HG03354 (cell line): ENCODE measurements around the gene MYT1.

ENCODE experiments used
- ATAC-seq: cut with Tn5 transposase; IDR thresholded peaks from one replicate; pipeline ENCODE4 v1.9.1; 2021; ENCODE audit warnings: mild to moderate bottlenecking; ENCODE audit not compliant: unreplicated experiment, poor library complexity, severe bottlenecking

MYT1 gene

GRCh38 chr20:64254571-64255360 lies 90.5 kb downstream of the MYT1 start:
- ATAC-seq = no peak

GRCh38 chr20:64255361-64256281 lies 91.4 kb downstream of the MYT1 start, which contains the start of gene PCMTD2:
TSS of gene PCMTD2 (plus strand) at chr20:64255748. CDS start at chr20:64259966, 4,218 bp downstream.
- peak; percentile 81 for ATAC-seq

- ATAC-seq = no peak
Measured at GRCh38 chr20:64256282-64256935, 92.2 kb downstream of the MYT1 start.

GRCh38 chr20:64257107-64257757 lies 93.0 kb downstream of the MYT1 start:
- no peak for ATAC-seq

GRCh38 chr20:64258071-64258823 lies 94.0 kb downstream of the MYT1 start:
- no peak for ATAC-seq

GRCh38 chr20:64260239-64260638 lies 96.0 kb downstream of the MYT1 start:
- no peak for ATAC-seq

GRCh38 chr20:64261138-64261537 lies 96.9 kb downstream of the MYT1 start:
- ATAC-seq = no peak

- no peak for ATAC-seq
Measured at GRCh38 chr20:64264091-64264490, 99.8 kb downstream of the MYT1 start.

GRCh38 chr20:64265201-64265600 lies 100.9 kb downstream of the MYT1 start:
- ATAC-seq = no peak

GRCh38 chr20:64266988-64267387 lies 102.7 kb downstream of the MYT1 start:
- ATAC-seq = no peak

- no peak for ATAC-seq
Measured at GRCh38 chr20:64268174-64268573, 103.9 kb downstream of the MYT1 start.

GRCh38 chr20:64269604-64270411 lies 105.6 kb downstream of the MYT1 start:
- no peak for ATAC-seq

GRCh38 chr20:64271636-64272035 lies 107.4 kb downstream of the MYT1 start:
- no peak for ATAC-seq

- no peak for ATAC-seq
Measured at GRCh38 chr20:64273109-64273508, 108.9 kb downstream of the MYT1 start.

GRCh38 chr20:64276817-64277216 lies 112.6 kb downstream of the MYT1 start:
- ATAC-seq = no peak

GRCh38 chr20:64277571-64278316 lies 113.5 kb downstream of the MYT1 start:
- no peak for ATAC-seq

- ATAC-seq = no peak
Measured at GRCh38 chr20:64278317-64278681, 114.0 kb downstream of the MYT1 start.
